ENCODE measurements around the gene TRIM49D1. TPM values are rescaled to one million over a fixed set of nuclear protein-coding genes. Genes with fewer than 3 reads are reported as not detected.
"Not testable (repeated sequence)": the region's sequence is repeated elsewhere in the genome, so short reads cannot be mapped to it uniquely, and the experiment has no call there.

The TRIM49D1 gene
- not detected for total RNA-seq

- Mint-ChIP-seq H3K4me1 (no peaks in the 10 kb centered on the region), H3K4me3 (no peak within 1 kb of the TSS)
Observed at GRCh38 chr11:89922195-89922660, at the start of gene TRIM49D1. TSS of gene TRIM49D1 (minus strand) at chr11:89922245. CDS start at chr11:89917710, 4,535 bp downstream.

GRCh38 chr11:89965737-89966136 is 43.7 kb upstream of the TRIM49D1 start, which contains the start of gene TRIM64:
TSS of gene TRIM64 (plus strand) at chr11:89966037. CDS start at chr11:89968504, 2,467 bp downstream.
- H3K9me3 Mint-ChIP-seq; H3K4me1 Mint-ChIP-seq; POLR2A ChIA-PET; CTCF ChIA-PET; DNase-seq; H3K4me3 Mint-ChIP-seq; H3K36me3 Mint-ChIP-seq (ENCODE audit: low read depth); H3K27me3 Mint-ChIP-seq; H3K27ac Mint-ChIP-seq: not testable (repeated sequence)

More at GRCh38 chr11:89922195-89922660, at the start of gene TRIM49D1:
- ChIA-PET CTCF (no interaction called here), POLR2A (no interaction called here)
- H3K27ac Mint-ChIP-seq: no peak within 1 kb of the TSS
- no peaks in the 10 kb centered on the region for H3K27me3 Mint-ChIP-seq
- H3K36me3 Mint-ChIP-seq (ENCODE audit: low read depth): no peaks in the 10 kb centered on the region
- DNase-seq: no peak
- H3K9me3 Mint-ChIP-seq: no peaks in the 10 kb centered on the region

- H3K9me3 Mint-ChIP-seq; H3K4me1 Mint-ChIP-seq; H3K27ac Mint-ChIP-seq; DNase-seq; H3K4me3 Mint-ChIP-seq; POLR2A ChIA-PET; H3K36me3 Mint-ChIP-seq (ENCODE audit: low read depth); H3K27me3 Mint-ChIP-seq; CTCF ChIA-PET: not testable (repeated sequence)
Observed at GRCh38 chr11:89960833-89961232, 38.8 kb upstream of the TRIM49D1 start.

GRCh38 chr11:89923764-89924163 is 1.7 kb upstream of the TRIM49D1 start, which contains the start of gene TRIM49D2:
TSS of gene TRIM49D2 (plus strand) at chr11:89924064. CDS start at chr11:89926762, 2,698 bp downstream.
- DNase-seq; H3K27ac Mint-ChIP-seq; H3K4me1 Mint-ChIP-seq; CTCF ChIA-PET; H3K36me3 Mint-ChIP-seq (ENCODE audit: low read depth); H3K27me3 Mint-ChIP-seq; H3K9me3 Mint-ChIP-seq; POLR2A ChIA-PET; H3K4me3 Mint-ChIP-seq: not testable (repeated sequence)

- H3K9me3 Mint-ChIP-seq; H3K4me1 Mint-ChIP-seq; H3K27ac Mint-ChIP-seq; H3K36me3 Mint-ChIP-seq (ENCODE audit: low read depth); H3K4me3 Mint-ChIP-seq; CTCF ChIA-PET; DNase-seq; POLR2A ChIA-PET; H3K27me3 Mint-ChIP-seq: not testable (repeated sequence)
Observed at GRCh38 chr11:89900809-89901208, 21.2 kb downstream of the TRIM49D1 start.

- POLR2A ChIA-PET; CTCF ChIA-PET; H3K4me3 Mint-ChIP-seq; H3K36me3 Mint-ChIP-seq (ENCODE audit: low read depth); H3K9me3 Mint-ChIP-seq; H3K4me1 Mint-ChIP-seq; H3K27ac Mint-ChIP-seq; H3K27me3 Mint-ChIP-seq; DNase-seq: not testable (repeated sequence)
Observed at GRCh38 chr11:89893245-89893644, 28.8 kb downstream of the TRIM49D1 start.

GRCh38 chr11:89877511-89877910 is 44.5 kb downstream of the TRIM49D1 start:
- H3K27ac Mint-ChIP-seq; H3K9me3 Mint-ChIP-seq; H3K27me3 Mint-ChIP-seq; POLR2A ChIA-PET; CTCF ChIA-PET; H3K4me1 Mint-ChIP-seq; H3K4me3 Mint-ChIP-seq; DNase-seq; H3K36me3 Mint-ChIP-seq (ENCODE audit: low read depth): not testable (repeated sequence)

GRCh38 chr11:89872588-89872987 is 49.5 kb downstream of the TRIM49D1 start:
- POLR2A ChIA-PET: not testable (repeated sequence)

GRCh38 chr11:89865223-89865622 is 56.8 kb downstream of the TRIM49D1 start:
- CTCF ChIA-PET; H3K27ac Mint-ChIP-seq; H3K36me3 Mint-ChIP-seq (ENCODE audit: low read depth); H3K4me1 Mint-ChIP-seq; H3K27me3 Mint-ChIP-seq; H3K9me3 Mint-ChIP-seq; H3K4me3 Mint-ChIP-seq; DNase-seq; POLR2A ChIA-PET: not testable (repeated sequence)

More at GRCh38 chr11:89872588-89872987, 49.5 kb downstream of the TRIM49D1 start:
- H3K9me3 Mint-ChIP-seq; H3K36me3 Mint-ChIP-seq (ENCODE audit: low read depth); H3K4me1 Mint-ChIP-seq; H3K27me3 Mint-ChIP-seq; H3K4me3 Mint-ChIP-seq; DNase-seq; H3K27ac Mint-ChIP-seq; CTCF ChIA-PET: not testable (repeated sequence)

- POLR2A ChIA-PET; H3K4me3 Mint-ChIP-seq; DNase-seq; H3K27me3 Mint-ChIP-seq; H3K4me1 Mint-ChIP-seq; CTCF ChIA-PET; H3K27ac Mint-ChIP-seq; H3K9me3 Mint-ChIP-seq; H3K36me3 Mint-ChIP-seq (ENCODE audit: low read depth): not testable (repeated sequence)
Observed at GRCh38 chr11:89863906-89864704, 57.9 kb downstream of the TRIM49D1 start.

Other genes starting within 250 kb of the TRIM49D1 start
- not detected for gene TRIM77, start 211.9 kb downstream of the TRIM49D1 start, total RNA-seq
- gene TRIM49, start 113.7 kb downstream of the TRIM49D1 start, total RNA-seq: not detected
- gene TRIM64B, start 43.8 kb downstream of the TRIM49D1 start, total RNA-seq: not detected
- gene TRIM49D2, start 1.8 kb upstream of the TRIM49D1 start, total RNA-seq: not detected
- not detected for gene TRIM64, start 43.8 kb upstream of the TRIM49D1 start, total RNA-seq
- gene TRIM49C, start 108.9 kb upstream of the TRIM49D1 start, total RNA-seq: not detected
- gene UBTFL1, start 163.7 kb upstream of the TRIM49D1 start, total RNA-seq: not detected
- not detected for gene NAALAD2, start 212.4 kb upstream of the TRIM49D1 start, total RNA-seq

Data from activated CD4-positive, alpha-beta memory T cell treated with anti-CD3 and anti-CD28 coated beads, Interleukin-2, amount 10 ng/mL, durations not matched to agents 7 days and 5 days (primary cell).